ENCODE data around the gene DCTN5.

GRCh38 chr16:23629516-23629915 is 11.8 kb upstream of the DCTN5 start:
- TF ChIP-seq POLR2A (IDR thresholded peaks at IDR 0.05), result no peak
- TF ChIP-seq, protein P1, sequence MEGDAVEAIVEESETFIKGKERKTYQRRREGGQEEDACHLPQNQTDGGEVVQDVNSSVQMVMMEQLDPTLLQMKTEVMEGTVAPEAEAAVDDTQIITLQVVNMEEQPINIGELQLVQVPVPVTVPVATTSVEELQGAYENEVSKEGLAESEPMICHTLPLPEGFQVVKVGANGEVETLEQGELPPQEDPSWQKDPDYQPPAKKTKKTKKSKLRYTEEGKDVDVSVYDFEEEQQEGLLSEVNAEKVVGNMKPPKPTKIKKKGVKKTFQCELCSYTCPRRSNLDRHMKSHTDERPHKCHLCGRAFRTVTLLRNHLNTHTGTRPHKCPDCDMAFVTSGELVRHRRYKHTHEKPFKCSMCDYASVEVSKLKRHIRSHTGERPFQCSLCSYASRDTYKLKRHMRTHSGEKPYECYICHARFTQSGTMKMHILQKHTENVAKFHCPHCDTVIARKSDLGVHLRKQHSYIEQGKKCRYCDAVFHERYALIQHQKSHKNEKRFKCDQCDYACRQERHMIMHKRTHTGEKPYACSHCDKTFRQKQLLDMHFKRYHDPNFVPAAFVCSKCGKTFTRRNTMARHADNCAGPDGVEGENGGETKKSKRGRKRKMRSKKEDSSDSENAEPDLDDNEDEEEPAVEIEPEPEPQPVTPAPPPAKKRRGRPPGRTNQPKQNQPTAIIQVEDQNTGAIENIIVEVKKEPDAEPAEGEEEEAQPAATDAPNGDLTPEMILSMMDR (IDR thresholded peaks at IDR 0.05), result no peak

All from adrenal gland (tissue), 5 donors.